ENCODE results near the gene IFI30.
"Not testable (repeated sequence)": the region's sequence is repeated elsewhere in the genome, so short reads cannot be mapped to it uniquely, and the experiment has no call there.

IFI30 gene

DNA sequence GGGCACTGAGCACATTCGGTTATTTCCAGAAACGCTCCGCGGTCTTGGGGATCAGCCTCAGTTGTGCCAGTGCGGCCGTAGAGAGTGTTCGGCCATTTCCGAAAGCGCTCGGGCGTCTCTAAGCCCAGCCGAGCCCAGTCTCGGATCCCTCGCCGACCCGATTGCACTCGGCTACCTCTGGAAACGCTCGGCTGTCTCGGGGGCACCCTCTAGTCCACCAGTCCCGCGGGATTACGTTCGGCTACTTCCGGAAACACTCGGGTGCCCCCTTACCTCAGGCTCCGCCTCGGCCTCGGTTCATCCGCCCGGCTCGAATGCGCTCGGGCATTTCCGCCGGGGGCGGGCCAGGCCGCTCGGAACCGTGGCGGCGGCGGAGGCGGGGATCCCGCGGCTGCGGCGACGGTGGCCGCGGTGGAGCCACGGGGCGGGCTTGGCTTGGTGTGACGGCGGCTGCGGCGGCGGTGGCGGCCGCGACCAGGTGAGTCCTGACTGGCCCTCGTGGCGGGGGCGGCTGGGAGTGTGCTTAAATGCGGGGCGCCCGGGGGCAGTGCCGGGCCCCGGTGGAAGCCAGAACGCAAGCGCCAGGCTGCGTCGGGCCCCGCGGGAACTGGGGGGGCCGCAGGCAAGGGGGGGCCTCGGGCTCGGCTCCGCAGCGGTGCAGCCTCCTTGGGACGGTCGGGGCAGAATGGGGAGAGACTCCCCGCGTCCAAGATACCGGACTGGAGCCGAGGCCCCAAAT lies 20.6 kb upstream of the IFI30 start, which contains the start of gene PIK3R2:
PIK3R2 (plus strand) TSS at position 347 of the 739 bp plus-strand sequence. CDS start 2,717 bp downstream, outside the sequence.
- peak; percentile 100 for DNase-seq

DNA sequence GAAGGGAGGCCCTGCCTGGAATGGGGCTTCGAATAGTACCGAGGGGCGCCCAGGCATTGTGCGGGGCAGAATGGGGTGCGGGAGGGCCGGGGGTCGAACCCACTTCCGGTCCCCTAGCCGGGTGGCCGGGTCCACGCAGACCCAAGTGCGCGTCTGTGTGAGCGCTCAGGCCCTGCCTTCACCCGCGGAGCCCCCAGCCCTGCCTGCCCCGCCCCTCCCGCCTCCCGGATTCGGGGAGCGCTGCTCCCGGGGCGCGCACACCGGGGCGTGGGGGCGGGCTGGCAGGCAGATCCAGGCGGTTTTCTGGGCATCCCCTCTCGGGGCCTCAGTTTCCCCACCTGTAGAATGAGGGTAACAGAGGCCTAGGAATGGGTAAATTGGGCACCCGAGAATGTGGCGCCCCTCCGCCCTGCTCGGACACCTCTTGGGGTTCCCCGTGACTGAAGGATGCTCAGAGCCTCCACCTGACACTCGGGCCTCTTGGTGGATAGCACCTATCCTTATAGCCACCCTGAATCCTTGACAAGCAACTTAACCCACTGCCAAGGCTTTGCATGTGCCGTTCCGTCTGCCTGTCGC lies 20.0 kb upstream of the IFI30 start:
- peak; percentile 55 for DNase-seq

GRCh38 chr19:18155095-18156087 lies 18.2 kb upstream of the IFI30 start:
- no peak for DNase-seq

DNA sequence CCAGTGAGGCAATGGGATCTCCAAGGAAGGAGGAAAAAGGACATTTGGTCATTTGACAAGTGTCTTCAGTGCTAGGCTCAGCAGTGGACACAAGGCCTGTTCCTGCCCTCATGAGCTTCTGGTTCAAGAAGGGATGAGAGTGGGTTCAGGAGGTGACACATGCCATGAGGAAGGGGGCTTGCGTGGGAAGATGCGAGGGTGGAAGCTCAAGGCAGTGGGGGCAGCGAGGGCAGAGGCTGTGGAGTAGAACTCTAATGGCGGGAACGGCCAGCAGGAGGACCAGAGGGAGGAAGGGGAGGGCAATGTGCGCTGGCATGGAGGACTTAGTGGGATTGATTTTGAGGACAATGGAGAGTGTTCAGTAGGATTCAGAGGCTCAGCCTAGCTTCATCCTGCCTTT lies 17.3 kb upstream of the IFI30 start:
- no peak for DNase-seq

GRCh38 chr19:18156841-18157464 lies 16.7 kb upstream of the IFI30 start:
- peak; percentile 59 for DNase-seq

GRCh38 chr19:18157465-18158063 lies 16.0 kb upstream of the IFI30 start:
- DNase-seq = no peak

- no peak for DNase-seq
Measured at GRCh38 chr19:18158467-18158866, 15.1 kb upstream of the IFI30 start.

GRCh38 chr19:18159059-18159616 lies 14.5 kb upstream of the IFI30 start:
- not testable (repeated sequence) for DNase-seq

DNA sequence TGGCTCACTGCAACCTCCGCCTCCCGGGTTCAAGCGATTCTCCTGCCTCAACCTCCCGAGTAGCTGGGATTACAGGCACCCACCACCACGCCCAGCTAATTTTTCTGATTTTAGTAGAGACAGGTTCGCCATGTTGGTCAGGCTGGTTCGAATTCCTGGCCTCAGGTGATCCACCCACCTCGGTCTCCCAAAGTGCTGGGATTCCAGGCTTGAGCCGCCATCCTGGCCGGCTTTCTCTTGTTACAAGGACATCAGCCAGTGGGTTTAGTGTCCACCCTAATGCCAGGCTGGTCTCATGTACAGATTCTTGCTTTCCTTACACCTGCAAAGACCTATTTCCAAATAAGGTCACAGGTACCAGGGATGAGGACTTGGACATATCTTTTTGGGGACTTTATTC lies 13.8 kb upstream of the IFI30 start:
- DNase-seq = no peak

- DNase-seq = no peak
Measured at GRCh38 chr19:18160493-18160970, 13.1 kb upstream of the IFI30 start.

DNA sequence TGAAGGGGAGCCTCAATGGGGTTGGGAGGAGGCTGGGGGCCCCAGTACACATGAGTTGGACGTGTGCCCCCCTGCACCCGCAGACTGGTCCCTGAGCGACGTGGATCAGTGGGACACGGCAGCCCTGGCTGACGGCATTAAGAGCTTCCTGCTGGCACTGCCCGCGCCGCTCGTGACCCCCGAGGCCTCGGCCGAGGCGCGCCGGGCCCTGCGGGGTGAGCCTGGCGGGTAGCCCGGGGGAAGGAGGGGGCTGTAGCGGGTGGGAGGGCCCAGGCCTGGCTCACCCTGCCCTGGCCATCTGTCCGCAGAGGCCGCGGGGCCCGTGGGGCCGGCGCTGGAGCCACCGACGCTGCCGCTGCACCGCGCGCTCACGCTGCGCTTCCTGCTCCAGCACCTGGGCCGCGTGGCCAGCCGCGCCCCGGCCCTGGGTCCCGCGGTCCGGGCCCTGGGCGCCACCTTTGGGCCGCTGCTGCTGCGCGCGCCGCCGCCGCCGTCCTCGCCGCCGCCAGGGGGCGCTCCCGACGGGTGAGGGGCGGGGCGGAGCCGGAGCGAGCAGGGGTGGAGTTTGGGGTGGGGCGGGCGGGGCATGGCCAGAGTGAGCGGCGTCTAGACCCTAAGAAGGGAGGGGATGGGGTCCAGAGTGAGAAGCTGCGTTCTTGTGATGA lies 12.5 kb upstream of the IFI30 start:
- peak; percentile 73 for DNase-seq

GRCh38 chr19:18161636-18162002 lies 12.0 kb upstream of the IFI30 start:
- no peak for DNase-seq

GRCh38 chr19:18164072-18164471 lies 9.5 kb upstream of the IFI30 start:
- DNase-seq = no peak

GRCh38 chr19:18165794-18166544 lies 7.6 kb upstream of the IFI30 start:
- no peak for DNase-seq

DNA sequence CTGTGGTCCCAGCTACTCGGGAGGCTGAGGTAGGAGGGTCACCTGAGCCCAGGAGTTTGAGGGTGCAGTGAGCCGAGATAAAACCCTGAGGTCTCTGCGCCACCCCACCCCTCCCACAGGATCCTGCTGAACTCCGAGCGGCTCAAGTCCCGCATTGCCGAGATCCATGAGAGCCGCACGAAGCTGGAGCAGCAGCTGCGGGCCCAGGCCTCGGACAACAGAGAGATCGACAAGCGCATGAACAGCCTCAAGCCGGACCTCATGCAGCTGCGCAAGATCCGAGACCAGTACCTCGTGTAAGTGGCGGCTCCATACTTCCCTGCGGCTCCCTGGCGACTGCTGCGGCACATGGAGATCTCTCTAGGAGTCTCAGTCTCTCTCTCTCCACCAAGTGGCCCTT lies 6.6 kb upstream of the IFI30 start:
- no peak for DNase-seq

- peak; percentile 79 for DNase-seq
Measured at GRCh38 chr19:18167975-18168645, 5.5 kb upstream of the IFI30 start.

DNA sequence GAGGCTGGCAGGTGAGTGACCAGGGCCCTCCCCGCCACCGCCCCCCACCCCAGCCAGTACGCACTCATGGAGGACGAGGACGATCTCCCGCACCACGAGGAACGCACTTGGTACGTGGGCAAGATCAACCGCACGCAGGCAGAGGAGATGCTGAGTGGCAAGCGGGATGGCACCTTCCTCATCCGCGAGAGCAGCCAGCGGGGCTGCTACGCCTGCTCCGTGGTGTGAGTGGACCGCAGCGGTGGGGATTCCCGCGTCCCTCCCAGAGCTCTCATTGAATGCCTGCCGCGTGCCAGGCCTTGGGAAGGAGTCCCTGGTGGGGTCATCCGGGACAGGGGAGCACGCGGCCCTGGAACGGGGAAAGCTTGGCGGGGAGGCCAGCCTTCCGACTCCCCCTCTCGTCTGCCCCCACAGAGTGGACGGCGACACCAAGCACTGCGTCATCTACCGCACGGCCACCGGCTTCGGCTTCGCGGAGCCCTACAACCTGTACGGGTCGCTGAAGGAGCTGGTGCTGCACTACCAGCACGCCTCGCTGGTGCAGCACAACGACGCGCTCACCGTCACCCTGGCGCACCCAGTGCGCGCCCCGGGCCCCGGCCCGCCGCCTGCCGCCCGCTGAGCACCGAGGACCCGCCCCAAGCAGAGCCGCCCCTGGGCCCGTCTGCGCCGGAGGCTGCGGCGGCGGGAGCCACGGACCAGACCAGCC lies 4.8 kb upstream of the IFI30 start:
- DNase-seq = no peak

GRCh38 chr19:18170714-18171255 lies 2.8 kb upstream of the IFI30 start:
- DNase-seq = no peak

All from NCI-H82 (cell line).